HG02938 (cell line): ENCODE data around the gene CERS4.
A peak's percentile ranks its signal among the peaks of the same experiment; 100 is the strongest.
"Not testable (repeated sequence)": the region's sequence is repeated elsewhere in the genome, so short reads cannot be mapped to it uniquely, and the experiment has no call there.

Experiments used
- ATAC-seq: cut with Tn5 transposase; IDR thresholded peaks from one replicate; pipeline ENCODE4 v1.9.1; 2021; ENCODE audit warnings: mild to moderate bottlenecking, moderate library complexity; ENCODE audit not compliant: unreplicated experiment

CERS4 gene

GRCh38 chr19:8261347-8261746, 52.2 kb downstream of the CERS4 start:
- ATAC-seq = no peak

- no peak for ATAC-seq
Observed at GRCh38 chr19:8261881-8262280, 52.7 kb downstream of the CERS4 start.

- ATAC-seq = no peak
Observed at GRCh38 chr19:8262431-8262830, 53.3 kb downstream of the CERS4 start.

- not testable (repeated sequence) for ATAC-seq
Observed at GRCh38 chr19:8264248-8264647, 55.1 kb downstream of the CERS4 start.

- ATAC-seq = no peak
Observed at GRCh38 chr19:8265872-8266271, 56.7 kb downstream of the CERS4 start.

GRCh38 chr19:8269724-8270123, 60.6 kb downstream of the CERS4 start:
- ATAC-seq = no peak

- ATAC-seq = not testable (repeated sequence)
Observed at GRCh38 chr19:8276508-8276907, 67.3 kb downstream of the CERS4 start.

- not testable (repeated sequence) for ATAC-seq
Observed at GRCh38 chr19:8291337-8291736, 82.2 kb downstream of the CERS4 start.

- ATAC-seq = no peak
Observed at GRCh38 chr19:8302357-8302691, 93.2 kb downstream of the CERS4 start.

GRCh38 chr19:8302734-8303133, 93.6 kb downstream of the CERS4 start:
- no peak for ATAC-seq

- ATAC-seq = no peak
Observed at GRCh38 chr19:8304841-8305621, 95.9 kb downstream of the CERS4 start.

GRCh38 chr19:8305798-8306197, 96.6 kb downstream of the CERS4 start:
- no peak for ATAC-seq

- ATAC-seq = no peak
Observed at GRCh38 chr19:8306235-8307054, 97.3 kb downstream of the CERS4 start.

GRCh38 chr19:8307400-8307964, 98.3 kb downstream of the CERS4 start:
- no peak for ATAC-seq

GRCh38 chr19:8307965-8308866, 99.0 kb downstream of the CERS4 start, which contains the start of gene CD320:
Gene CD320 (minus strand): TSS chr19:8308358. CDS start chr19:8308290, 68 bp downstream.
- peak; percentile 82 for ATAC-seq

- no peak for ATAC-seq
Observed at GRCh38 chr19:8308891-8309291, 99.7 kb downstream of the CERS4 start.

- ATAC-seq = no peak
Observed at GRCh38 chr19:8310342-8311055, 101.3 kb downstream of the CERS4 start.

GRCh38 chr19:8311461-8312260, 102.5 kb downstream of the CERS4 start:
- ATAC-seq = no peak
